ENCODE measurements around the gene BSND. TPM values are rescaled to one million over a fixed set of nuclear protein-coding genes. Genes with fewer than 3 reads are reported as not detected.
A peak's percentile ranks its signal among the peaks of the same experiment; 100 is the strongest.

The BSND gene
- total RNA-seq, 1 experiment from 2014 or later = 0.17 TPM

DNA sequence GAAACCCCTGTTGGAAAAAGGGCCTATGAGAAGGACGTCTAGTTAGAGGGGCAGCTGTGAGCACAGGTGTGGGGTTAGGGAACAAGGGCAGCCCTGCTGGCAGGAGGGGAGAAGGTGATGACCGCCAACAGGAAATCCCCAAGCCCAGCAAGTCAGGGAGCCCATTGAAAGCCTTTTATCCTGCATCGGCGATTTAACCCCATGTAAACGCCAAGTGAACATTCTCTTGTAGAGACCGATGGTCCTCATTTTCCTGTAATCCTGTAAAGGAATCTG, 1.1 kb upstream of the BSND start:
- no peak overlapping the region for H3K18ac ChIP-seq (ENCODE audit: insufficient read length, low read depth, low read length)
- Mint-ChIP-seq H3K4me3 (peak overlapping the region; percentile 55 to 79), H3K27ac (no peak overlapping the region), H3K4me1 (peaks cover 41 to 47% of the 10 kb centered on the region in 2 experiments), H3K36me3 (ENCODE audit: insufficient read depth in 1 of 3, low read depth in 3 of 3) (no peaks in the 10 kb centered on the region), H3K27me3 (ENCODE audit: low read depth) (peaks cover 54% of the 10 kb centered on the region), H3K9me3 (no peaks in the 10 kb centered on the region; a peak in 1 of 5 replicates)
- no peak overlapping the region for H3K27ac ChIP-seq (ENCODE audit: insufficient read length, low read depth, low read length)
- no peak overlapping the region for H3K23ac ChIP-seq (ENCODE audit: insufficient read length, low read depth, low read length)
- DNase-seq = peak; percentile 80
- H3K79me1 ChIP-seq (ENCODE audit: insufficient read depth, low read depth, low read length, poor library complexity, severe bottlenecking) = no peaks in the 10 kb centered on the region
- H2AK5ac ChIP-seq (ENCODE audit: insufficient read length, low read length) = no peak overlapping the region
- H2BK15ac ChIP-seq (ENCODE audit: low read depth, low read length) = no peak overlapping the region
- no peak overlapping the region for H3K14ac ChIP-seq (ENCODE audit: insufficient read depth, low read length)
- no peak overlapping the region for H3K9ac ChIP-seq (ENCODE audit: extremely low read depth, insufficient read length, low read length)
- H4K20me1 ChIP-seq (ENCODE audit: control insufficient read depth, insufficient read depth, insufficient read length) = no peaks in the 10 kb centered on the region
- H3K56ac ChIP-seq (ENCODE audit: insufficient read length, low read depth, low read length) = no peak overlapping the region
- H3K4me1 ChIP-seq (ENCODE audit: insufficient read depth, low read length) = peaks cover 14% of the 10 kb centered on the region; the same call in 1 of the 2 replicates
- H2BK120ac ChIP-seq (ENCODE audit: low read depth, low read length, poor library complexity, severe bottlenecking) = no peak overlapping the region
- H3K27me3 ChIP-seq (ENCODE audit: insufficient read depth, low read length) = peaks cover 27% of the 10 kb centered on the region; the same call in 1 of the 2 replicates
- H3K79me2 ChIP-seq (ENCODE audit: insufficient read depth, low read length) = no peaks in the 10 kb centered on the region
- H2BK5ac ChIP-seq (ENCODE audit: insufficient read length, low read length) = no peak overlapping the region
- no peak overlapping the region for H4K91ac ChIP-seq (ENCODE audit: insufficient read length, low read depth, low read length)
- no peak overlapping the region for H4K5ac ChIP-seq (ENCODE audit: insufficient read length, low read depth, low read length)
- no peak overlapping the region for H3K4ac ChIP-seq (ENCODE audit: low read depth, low read length)
- H3K23me2 ChIP-seq (ENCODE audit: insufficient read length, low read depth, low read length, poor library complexity, severe bottlenecking) = peaks cover 7% of the 10 kb centered on the region
- H3T11ph ChIP-seq (ENCODE audit: low read length) = no peak overlapping the region
- H4K8ac ChIP-seq (replicated peaks; ENCODE audit: insufficient read length, low read depth, low read length) = no peak overlapping the region
- WGBS (ENCODE audit: extremely low coverage, insufficient read length, low lambda C conversion rate) = no CpG with 5 or more reads among the region's 6 CpGs
- no peaks in the 10 kb centered on the region for H3K9me3 ChIP-seq (ENCODE audit: control insufficient read depth, low read depth, low read length)
- no peak overlapping the region for H2BK20ac ChIP-seq (ENCODE audit: low read depth, low read length, poor library complexity, severe bottlenecking)
- no peak overlapping the region for H2BK12ac ChIP-seq (ENCODE audit: insufficient read length, low read depth, low read length)
- TF ChIP-seq, protein P1, sequence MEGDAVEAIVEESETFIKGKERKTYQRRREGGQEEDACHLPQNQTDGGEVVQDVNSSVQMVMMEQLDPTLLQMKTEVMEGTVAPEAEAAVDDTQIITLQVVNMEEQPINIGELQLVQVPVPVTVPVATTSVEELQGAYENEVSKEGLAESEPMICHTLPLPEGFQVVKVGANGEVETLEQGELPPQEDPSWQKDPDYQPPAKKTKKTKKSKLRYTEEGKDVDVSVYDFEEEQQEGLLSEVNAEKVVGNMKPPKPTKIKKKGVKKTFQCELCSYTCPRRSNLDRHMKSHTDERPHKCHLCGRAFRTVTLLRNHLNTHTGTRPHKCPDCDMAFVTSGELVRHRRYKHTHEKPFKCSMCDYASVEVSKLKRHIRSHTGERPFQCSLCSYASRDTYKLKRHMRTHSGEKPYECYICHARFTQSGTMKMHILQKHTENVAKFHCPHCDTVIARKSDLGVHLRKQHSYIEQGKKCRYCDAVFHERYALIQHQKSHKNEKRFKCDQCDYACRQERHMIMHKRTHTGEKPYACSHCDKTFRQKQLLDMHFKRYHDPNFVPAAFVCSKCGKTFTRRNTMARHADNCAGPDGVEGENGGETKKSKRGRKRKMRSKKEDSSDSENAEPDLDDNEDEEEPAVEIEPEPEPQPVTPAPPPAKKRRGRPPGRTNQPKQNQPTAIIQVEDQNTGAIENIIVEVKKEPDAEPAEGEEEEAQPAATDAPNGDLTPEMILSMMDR (conservative IDR thresholded peaks at IDR 0.05) = no peak
- H3K4me2 ChIP-seq (ENCODE audit: insufficient read depth, insufficient read length, low read length) = peak overlapping the region; percentile 68
- H2AFZ ChIP-seq (ENCODE audit: low read length) = no peak overlapping the region
